LNCaP clone FGC (cell line): ENCODE measurements around the gene GUCA1A.
A peak's percentile ranks its signal among the peaks of the same experiment; 100 is the strongest.
"Not testable (repeated sequence)": the region's sequence is repeated elsewhere in the genome, so short reads cannot be mapped to it uniquely, and the experiment has no call there.

ENCODE experiments used
- DNase-seq: peaks from one replicate; pipeline ENCODE4 v3.0.0-alpha.2; 2011; ENCODE audit warnings: low read depth
- H3K4me3 ChIP-seq: 2 replicates; pipeline ENCODE4 v1.5.1; 2011; ENCODE audit warnings: mild to moderate bottlenecking, low read depth, low read length, control low read depth
- TF ChIP-seq, protein P1 (sequence below): IDR thresholded peaks from 2 replicates; pipeline ENCODE4 v1.5.1; 2012; ENCODE audit warnings: mild to moderate bottlenecking; ENCODE audit not compliant: control insufficient read depth, insufficient read depth; ENCODE audit errors: extremely low read depth

Gene GUCA1A

DNA sequence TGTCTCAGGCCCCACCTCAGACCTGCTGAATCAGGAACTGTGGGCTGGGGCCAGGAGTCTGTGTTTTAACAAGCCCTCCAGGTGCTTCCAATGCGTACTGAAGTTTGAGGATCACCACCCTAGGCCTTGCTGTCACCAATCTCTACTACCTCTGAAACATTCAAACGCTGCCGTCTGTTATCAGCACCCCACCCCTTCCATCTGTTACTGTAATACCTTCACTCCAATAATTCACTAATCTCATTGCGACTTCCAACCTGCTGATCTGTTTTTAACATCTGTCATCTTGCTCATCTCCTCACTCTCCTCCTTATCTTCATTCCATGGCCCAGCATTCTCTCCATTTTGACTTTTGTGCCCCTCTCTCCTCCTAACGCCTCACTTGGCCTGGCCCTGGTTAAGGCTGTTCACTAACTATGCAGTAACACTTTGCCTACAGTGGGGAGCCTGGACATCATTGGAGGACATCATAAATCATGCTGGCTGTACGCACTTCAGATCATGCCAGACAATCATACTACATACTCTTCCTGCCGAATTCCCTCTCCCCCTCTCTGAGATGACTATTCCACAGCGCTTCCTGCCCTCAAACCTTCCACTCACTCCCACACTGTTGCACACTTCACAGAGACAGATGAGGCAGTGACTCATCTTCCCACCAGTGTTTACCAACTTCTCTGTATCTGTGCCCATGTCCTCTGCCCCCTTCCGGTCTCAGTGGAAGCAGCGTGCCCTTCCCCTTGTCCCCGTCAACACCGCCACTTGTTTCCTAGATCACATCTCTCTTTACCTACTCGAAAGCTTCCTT is 24.6 kb downstream of the GUCA1A start:
- no peak overlapping the region for H3K4me3 ChIP-seq
- TF ChIP-seq, protein P1, sequence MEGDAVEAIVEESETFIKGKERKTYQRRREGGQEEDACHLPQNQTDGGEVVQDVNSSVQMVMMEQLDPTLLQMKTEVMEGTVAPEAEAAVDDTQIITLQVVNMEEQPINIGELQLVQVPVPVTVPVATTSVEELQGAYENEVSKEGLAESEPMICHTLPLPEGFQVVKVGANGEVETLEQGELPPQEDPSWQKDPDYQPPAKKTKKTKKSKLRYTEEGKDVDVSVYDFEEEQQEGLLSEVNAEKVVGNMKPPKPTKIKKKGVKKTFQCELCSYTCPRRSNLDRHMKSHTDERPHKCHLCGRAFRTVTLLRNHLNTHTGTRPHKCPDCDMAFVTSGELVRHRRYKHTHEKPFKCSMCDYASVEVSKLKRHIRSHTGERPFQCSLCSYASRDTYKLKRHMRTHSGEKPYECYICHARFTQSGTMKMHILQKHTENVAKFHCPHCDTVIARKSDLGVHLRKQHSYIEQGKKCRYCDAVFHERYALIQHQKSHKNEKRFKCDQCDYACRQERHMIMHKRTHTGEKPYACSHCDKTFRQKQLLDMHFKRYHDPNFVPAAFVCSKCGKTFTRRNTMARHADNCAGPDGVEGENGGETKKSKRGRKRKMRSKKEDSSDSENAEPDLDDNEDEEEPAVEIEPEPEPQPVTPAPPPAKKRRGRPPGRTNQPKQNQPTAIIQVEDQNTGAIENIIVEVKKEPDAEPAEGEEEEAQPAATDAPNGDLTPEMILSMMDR = no peak
- no peak for DNase-seq

DNA sequence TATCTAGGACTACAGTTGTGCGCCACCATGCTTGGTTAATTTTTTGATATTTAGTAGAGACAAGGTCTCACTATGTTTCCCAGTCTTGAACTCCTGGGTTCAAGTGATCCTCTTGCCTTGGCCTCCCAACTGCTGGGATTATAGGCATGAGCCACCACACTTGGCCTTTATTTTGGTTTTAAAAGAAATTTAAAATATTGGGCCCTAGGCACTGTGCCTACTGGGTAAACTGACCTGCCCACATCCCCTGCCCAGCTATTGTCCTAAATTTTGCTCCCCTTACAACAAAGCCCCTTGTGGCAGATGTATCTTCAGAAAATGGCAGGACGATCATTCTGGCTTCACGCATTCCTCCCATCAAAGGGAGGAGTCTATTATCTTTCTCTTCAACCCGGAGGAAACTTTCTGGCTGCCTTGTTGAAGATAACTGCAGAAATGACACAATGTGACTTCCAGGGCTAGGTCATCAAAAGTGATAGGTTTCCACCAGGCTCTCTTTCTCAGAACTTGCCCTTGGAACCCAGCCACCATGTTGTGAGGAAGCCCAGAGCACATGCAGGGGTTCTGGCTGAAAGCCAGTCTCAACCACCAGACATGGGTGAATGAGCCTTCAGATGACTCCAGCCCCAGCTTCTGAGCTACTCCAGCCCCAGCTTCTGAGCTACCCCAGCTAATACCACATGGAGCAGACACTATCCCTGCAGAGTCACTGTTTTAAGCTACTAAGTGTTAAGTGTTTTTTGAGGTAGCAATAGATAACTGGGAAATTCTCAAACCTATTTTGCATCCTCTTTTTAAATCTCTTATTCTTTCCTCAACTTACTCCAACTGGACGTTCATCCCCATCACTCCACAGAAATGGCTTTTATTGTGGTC is 26.2 kb downstream of the GUCA1A start:
- DNase-seq = no peak
- no peak overlapping the region for H3K4me3 ChIP-seq
- TF ChIP-seq, protein P1 = no peak

DNA sequence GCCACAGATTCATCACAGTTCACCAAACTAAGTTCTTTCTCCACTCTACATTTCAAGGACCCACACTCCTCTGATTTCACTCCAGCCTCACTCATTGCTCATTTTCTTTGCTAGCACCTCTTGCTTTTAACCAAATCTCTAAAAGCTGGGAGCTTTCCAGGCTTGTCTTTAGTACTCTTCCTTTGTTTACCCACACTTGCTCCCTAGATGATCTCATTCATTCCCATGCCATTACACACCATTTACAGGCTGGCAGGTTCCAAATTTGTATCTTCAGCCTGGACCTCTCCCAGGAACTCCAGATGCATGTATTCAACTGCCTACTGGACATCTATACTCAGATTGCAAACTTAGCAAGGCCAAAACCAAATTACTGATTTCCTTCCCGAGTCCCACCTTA is 26.9 kb downstream of the GUCA1A start:
- TF ChIP-seq, protein P1 = no peak
- peak; percentile 94 for DNase-seq
- no peak overlapping the region for H3K4me3 ChIP-seq

DNA sequence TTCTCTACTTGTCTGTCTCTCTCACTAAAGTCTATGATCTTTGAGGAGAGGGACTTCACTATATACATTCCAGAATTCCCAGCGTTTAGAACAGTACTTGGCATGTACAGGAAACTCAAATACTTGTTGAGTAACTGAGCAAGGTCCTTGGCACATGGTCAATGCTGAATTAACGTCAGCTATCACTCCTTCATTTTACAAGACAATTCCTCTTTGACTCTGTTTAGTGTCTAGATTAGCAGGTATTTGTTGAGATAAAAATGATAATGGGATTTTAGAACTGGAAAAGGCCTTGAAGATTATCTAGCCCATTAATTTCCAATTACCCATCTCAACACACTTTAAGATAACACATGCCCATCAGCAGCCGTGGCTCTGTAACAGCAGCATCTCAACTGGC is 28.2 kb downstream of the GUCA1A start:
- TF ChIP-seq, protein P1 = no peak
- no peak overlapping the region for H3K4me3 ChIP-seq
- no peak for DNase-seq

DNA sequence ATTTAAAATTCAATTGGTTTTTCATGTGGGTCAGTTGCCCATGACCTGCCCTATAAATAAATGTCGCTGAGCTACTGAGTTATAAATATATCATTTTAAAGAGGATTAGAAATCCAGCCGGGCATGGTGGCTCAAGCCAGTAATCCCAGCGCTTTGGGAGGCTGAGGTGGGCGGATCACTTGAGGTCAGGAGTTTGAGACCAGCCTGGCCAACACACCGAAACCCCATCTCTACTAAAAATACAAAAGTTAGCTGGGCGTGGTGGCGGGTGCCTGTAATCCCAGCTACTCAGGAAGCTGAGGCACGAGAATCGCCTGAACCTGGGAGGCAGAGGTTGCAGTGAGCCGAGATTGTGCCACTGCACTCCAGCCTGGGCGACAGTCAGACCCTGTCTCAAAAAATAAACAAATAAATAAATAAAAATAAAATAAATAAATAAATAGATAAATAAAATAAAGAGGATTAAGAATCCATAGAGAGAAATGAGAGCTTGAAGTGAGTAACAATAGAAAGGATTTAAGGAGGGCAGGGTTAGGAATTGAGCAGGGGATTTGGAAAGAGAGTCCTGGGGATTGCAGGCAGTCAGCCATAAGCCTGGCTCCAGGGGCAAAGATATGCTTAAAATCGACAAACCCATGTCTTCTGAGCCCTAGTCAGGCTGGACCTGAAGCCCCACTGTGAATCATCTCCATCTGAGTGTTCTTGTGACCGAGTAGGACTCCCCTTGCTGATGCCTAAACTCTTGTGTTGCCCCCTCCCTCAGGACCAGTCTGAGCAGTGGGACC is 29.2 kb downstream of the GUCA1A start:
- not testable (repeated sequence) for H3K4me3 ChIP-seq, DNase-seq

DNA sequence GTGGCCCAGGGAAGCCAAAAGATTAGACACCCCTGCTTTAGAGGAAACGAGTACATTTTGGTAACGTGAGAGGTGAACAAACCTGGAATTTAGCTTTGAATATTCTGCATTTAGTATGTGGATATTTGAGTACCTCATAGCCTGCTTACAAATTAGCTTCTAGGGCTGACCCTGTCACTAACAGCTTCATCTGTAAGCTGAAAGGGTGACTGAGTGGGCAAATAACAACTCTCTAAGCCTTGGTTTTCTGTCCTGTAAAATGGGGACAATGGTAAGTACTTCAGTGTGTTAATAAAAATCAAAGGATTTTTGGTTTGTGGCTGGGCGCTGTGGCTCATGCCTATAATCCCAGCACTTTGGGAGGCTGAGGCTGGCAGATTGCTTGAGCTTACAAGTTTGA is 30.0 kb downstream of the GUCA1A start:
- TF ChIP-seq, protein P1 = no peak
- no peak overlapping the region for H3K4me3 ChIP-seq
- no peak for DNase-seq
